ENCODE measurements around the gene EPHA8.

DNA sequence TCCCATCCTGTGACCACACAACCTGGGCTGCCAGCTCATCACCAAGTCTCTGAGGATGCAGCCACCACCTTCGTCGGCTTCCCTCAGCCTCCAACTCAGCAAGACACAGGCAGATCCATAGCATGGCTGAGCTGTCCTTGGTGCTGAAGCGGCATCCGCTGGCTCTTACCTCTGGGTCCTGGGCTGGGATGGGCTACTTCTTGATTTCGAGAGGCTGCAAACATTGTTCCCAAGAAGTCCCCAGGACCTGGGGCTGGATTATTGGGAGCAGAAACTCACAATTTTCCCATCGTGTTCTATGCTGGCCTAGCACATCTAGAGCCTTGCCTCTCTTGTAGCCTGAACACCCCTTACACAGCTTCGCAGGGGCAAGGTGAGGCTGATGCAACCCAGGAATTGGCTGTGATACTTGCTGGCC is 48.2 kb downstream of the EPHA8 start:
- TF ChIP-seq, protein P1, sequence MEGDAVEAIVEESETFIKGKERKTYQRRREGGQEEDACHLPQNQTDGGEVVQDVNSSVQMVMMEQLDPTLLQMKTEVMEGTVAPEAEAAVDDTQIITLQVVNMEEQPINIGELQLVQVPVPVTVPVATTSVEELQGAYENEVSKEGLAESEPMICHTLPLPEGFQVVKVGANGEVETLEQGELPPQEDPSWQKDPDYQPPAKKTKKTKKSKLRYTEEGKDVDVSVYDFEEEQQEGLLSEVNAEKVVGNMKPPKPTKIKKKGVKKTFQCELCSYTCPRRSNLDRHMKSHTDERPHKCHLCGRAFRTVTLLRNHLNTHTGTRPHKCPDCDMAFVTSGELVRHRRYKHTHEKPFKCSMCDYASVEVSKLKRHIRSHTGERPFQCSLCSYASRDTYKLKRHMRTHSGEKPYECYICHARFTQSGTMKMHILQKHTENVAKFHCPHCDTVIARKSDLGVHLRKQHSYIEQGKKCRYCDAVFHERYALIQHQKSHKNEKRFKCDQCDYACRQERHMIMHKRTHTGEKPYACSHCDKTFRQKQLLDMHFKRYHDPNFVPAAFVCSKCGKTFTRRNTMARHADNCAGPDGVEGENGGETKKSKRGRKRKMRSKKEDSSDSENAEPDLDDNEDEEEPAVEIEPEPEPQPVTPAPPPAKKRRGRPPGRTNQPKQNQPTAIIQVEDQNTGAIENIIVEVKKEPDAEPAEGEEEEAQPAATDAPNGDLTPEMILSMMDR (IDR thresholded peaks at IDR 0.05) = no peak
- TF ChIP-seq POLR2AphosphoS5 (IDR thresholded peaks at IDR 0.05) = no peak
- TF ChIP-seq POLR2A (IDR thresholded peaks at IDR 0.05; ENCODE audit: low read depth) = no peak
- no peak for TF ChIP-seq EP300 (IDR thresholded peaks at IDR 0.05)
